Stimulated activated CD8-positive, alpha-beta memory T cell treated with anti-CD3 and anti-CD28 coated beads, Interleukin-4, amount 100 ng/mL, for 1 hour (primary cell): ENCODE data around the gene INHBA.

Experiments used
- DNase-seq, 2 donors: peaks; one replicate each; pipeline ENCODE4 v3.0.0-alpha.2; 2020; ENCODE audit warnings: low read depth in 2 of 2, low spot score in 1 of 2

INHBA gene

GRCh38 chr7:41689815-41690214 lies 13.1 kb downstream of the INHBA start:
- DNase-seq = no peak

DNA sequence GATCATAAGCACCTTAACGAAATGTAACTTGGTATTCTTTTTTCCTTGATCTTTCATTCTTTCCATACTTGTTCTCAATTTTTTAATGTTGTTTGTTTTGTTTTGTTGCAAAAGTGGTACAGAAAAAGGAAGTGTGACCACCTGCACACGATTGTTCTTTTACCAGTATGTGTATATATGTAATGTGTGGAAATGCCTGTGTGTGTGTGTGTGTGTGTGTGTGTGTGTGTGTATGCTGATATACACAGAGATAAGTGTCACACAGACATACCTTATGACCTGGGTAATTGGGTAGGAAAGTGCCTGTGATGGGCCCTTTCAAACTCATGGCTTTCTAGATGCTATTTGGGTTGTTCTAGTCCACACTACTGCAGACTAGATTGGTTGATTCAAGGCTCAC lies 14.0 kb downstream of the INHBA start:
- no peak for DNase-seq

GRCh38 chr7:41688012-41688625 lies 14.8 kb downstream of the INHBA start:
- no peak for DNase-seq

DNA sequence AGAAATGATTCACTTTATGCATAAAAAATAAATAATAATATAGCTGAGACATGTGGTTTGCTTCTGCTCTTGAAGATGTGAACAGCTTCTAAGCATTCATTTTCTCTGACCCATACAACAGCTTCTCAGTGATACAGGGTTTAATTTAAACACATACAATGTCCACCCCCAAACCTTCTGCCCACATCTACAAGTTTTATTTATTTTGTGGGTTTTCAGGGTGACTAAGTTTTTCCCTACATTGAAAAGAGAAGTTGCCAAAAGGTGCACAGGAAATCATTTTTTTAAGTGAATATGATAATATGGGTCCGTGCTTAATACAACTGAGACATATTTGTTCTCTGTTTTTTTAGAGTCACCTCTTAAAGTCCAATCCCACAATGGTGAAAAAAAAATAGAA lies 17.2 kb downstream of the INHBA start:
- DNase-seq = no peak

DNA sequence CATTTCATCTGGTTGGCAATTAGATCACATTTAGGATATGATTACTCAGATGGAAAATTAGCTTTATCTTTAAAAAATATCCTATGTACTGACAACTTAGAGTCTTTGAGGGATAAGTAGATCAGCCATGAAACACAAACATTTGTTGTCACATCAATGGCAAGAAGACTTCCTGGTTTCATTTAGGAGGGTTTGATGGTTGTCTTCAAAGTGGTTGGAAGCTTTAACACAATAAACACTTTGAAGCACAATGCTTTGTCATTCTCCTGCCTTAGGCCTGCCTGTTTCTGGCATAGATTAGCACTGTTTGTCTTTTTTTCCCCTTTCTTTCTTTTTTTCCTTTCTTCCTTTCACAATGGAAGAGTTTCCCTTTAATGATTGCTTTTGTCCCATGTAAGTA lies 20.5 kb downstream of the INHBA start:
- DNase-seq = no peak

- no peak for DNase-seq
Measured at GRCh38 chr7:41679566-41679965, 23.3 kb downstream of the INHBA start.

- no peak for DNase-seq
Measured at GRCh38 chr7:41674505-41675023, 28.3 kb downstream of the INHBA start.

DNA sequence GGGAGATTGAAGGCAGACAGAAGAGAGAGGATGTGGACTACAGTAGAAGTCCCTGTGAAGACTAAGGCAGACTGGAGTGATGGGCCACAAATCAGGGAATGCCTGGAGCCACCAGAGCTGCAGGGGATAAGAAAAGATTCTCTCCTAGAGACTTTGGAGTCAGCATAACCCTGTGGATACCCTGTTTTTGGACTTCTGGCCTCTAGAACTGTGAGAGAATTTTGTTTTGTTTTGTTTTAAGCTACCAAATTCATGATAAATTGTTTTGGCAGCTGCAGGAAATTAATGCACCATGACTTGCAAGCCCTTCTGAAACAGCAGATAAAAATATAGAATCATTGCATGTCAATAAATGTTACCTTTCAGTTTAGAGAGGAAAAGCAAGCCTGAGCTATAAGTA lies 41.3 kb downstream of the INHBA start:
- no peak for DNase-seq

GRCh38 chr7:41659539-41659938 lies 43.4 kb downstream of the INHBA start:
- no peak for DNase-seq

DNA sequence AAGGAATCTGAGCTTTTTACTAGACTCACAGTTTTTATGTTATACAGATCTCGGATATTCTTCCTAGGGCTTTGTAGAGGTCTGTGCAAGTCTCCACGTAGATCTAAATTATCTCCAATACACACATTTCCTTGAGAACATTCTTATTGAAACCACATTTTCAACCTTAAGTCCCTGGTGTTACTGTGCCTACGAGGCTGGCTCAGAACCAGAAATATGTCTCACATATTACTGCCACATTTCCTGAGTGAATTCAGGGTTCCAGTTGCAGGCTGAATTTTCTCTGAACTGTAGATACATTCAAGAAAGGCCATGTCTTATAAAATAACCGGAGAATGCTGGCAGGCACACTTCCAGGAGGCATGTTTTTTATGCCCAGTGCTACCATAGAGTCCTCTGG lies 46.5 kb downstream of the INHBA start:
- no peak for DNase-seq

GRCh38 chr7:41655426-41655825 lies 47.5 kb downstream of the INHBA start:
- no peak for DNase-seq

DNA sequence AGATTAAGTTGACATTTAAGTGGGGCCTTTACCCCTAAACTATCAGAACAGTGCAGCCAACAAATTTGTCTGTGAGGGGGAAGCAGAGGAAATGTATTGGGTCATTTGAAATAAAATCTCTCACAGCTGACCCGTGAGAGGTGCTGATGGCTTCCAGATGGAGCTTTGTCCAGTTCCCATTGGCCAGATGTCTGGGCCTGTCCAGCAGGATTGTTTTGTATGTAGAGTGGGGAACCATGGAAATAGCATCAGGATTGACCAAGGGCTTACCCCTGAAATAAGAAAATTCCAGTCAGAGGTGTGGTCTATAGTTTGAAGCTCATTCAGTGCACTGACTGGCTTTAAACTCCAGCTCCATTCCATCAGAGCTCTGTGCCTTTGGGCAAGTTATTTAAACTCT lies 50.6 kb downstream of the INHBA start:
- DNase-seq = no peak

DNA sequence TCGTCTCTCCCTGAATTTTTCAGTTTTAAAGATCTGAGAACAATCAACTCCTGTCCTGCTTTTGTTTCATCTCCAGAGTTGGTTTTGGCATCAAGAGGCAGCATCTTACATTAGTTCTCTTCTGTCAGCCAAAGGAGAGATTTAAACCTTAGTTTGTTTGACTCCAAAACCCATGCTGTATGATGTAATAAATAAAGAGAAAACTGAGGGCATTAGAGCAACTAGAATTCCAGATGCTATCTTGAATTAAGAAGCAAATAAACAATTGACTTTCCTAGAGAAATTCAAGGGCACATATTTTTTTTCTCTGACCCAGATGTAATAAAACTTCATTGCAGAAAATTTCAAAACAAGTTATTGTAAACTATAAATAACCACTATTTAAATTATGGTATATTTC lies 54.4 kb downstream of the INHBA start:
- no peak for DNase-seq

GRCh38 chr7:41643616-41644015 lies 59.3 kb downstream of the INHBA start:
- DNase-seq = no peak

GRCh38 chr7:41641665-41642014 lies 61.2 kb downstream of the INHBA start:
- no peak for DNase-seq

- no peak for DNase-seq
Measured at GRCh38 chr7:41641011-41641664, 61.8 kb downstream of the INHBA start.

DNA sequence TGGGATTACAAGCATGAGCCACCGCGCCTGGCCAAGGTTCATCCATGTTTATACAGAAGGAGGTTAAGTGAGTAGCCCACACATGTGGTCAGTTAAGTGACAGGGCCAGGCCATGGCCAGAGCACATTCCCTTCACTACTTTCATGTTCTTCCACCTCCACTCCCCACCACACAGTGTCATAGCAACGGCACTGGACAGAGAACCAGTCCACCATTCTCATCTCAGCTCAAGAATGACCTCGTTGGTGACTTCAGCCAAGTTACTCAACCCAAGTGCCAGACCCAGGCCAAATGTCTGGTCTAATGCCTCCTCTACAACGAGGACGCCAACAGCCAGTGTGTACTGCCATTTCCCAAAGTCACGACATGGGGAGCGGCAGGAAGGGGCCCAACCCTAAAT lies 62.4 kb downstream of the INHBA start:
- no peak for DNase-seq

DNA sequence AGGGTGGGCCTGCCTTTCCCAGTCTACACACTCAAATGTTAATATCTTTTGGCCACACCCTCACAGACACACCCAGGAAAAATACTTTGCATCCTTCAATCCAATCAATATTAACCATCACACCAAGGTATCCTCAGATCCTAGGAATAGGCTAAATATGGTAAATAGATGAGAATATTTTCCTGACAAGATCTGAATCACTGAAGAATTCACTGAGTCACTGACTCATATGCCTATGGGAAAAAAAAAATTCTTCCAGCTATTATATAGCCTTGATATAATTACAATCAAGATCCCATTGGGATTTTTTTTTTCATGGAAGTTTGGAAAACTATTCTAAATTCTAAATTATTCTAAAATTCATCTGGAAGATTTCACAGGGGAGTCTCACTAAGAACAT lies 65.8 kb downstream of the INHBA start:
- no peak for DNase-seq
